HG03039 (cell line): ENCODE data around the gene HTR3B.
"Not testable (repeated sequence)": the region's sequence is repeated elsewhere in the genome, so short reads cannot be mapped to it uniquely, and the experiment has no call there.

Experiments
- ATAC-seq: cut with Tn5 transposase; IDR thresholded peaks from one replicate; pipeline ENCODE4 v1.9.1; 2021; ENCODE audit warnings: mild to moderate bottlenecking, moderate library complexity; ENCODE audit not compliant: unreplicated experiment

Gene HTR3B

DNA sequence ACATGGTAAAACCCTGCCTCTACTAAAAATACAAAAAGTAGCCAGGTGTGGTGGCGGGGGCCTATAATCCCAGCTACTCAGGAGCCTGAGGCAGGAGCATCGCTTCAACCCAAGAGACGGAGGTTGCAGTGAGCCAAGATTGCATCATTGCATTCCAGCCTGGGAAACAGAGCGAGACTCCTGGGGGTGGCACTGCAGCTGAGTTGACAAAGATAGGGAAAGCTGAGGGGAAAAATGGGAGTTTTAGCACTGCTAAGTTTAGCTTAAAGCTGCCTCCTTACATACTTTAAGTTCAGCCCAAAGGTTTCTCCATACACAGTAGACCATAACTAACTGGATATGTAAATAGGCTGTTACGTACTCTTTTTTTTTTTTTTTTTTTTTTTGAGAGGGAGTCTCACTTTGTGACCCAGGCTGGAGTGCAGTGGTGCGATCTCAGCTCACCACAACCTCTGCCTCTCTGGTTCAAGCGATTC is 20.2 kb upstream of the HTR3B start:
- ATAC-seq, result no peak

DNA sequence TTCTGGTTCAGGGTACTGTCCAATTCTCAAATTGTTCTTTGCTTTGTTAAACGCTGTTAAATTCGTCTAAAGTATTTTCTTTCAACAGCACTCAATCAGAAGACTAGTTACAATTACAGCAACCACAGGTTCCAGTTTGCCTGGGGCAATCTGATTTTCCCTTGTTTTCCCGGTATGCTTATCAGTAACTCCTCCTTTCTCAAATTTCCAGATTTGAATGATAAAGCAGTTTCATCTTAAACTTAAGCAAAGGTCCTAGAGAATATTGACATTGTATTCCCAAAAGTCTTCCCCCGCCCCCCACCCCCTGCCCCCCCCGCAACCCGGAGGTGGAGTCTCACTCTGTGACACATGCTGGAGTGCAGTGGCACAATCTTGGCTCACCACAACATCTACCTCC is 18.7 kb upstream of the HTR3B start:
- ATAC-seq, result no peak

DNA sequence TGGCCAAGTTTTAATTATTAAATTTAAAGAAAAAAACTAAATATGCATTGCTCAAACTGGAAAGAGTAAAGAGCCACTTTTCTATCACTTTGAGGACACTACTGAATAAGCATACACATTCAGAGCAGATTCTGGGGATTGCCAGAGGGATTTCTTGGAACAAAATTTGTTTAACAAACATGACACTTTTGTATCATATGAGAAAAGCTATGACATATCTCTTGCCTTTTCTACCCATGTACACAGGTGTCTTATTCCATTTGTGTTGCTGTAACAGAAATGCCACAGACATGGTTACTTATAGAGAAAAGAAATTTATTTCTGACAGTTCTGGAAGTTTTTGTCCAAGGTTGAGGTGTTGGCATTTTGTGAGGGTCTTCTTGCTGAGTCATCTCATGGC is 15.7 kb upstream of the HTR3B start:
- ATAC-seq, result no peak

DNA sequence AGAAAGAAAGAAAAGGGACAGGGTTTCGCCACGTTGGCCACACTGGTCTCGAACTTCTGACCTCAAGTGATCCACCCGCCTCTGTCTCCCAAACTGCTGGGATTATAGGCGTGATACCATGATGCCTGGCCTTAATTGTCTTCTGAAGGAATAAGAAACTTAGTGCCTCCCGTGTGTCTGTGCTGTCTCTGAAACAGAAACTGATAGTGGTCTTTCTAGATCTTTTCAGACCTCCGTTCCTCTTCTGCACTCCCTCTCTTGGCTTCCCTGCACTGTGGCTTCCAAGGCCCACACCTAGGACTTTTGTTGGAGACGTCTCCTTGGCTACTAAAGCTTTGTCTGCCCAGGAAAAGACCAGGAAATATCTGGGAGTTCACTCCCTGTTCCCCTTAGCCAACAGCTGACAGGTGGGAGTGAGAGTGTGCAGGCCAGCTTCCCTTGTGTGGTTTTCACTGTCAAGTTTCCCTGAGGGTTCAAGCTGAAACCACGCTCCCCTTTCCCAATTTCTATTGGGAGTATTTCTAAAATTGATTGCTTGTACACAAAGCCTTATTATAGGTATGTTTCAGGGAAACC is 10.1 kb upstream of the HTR3B start:
- ATAC-seq, result no peak

DNA sequence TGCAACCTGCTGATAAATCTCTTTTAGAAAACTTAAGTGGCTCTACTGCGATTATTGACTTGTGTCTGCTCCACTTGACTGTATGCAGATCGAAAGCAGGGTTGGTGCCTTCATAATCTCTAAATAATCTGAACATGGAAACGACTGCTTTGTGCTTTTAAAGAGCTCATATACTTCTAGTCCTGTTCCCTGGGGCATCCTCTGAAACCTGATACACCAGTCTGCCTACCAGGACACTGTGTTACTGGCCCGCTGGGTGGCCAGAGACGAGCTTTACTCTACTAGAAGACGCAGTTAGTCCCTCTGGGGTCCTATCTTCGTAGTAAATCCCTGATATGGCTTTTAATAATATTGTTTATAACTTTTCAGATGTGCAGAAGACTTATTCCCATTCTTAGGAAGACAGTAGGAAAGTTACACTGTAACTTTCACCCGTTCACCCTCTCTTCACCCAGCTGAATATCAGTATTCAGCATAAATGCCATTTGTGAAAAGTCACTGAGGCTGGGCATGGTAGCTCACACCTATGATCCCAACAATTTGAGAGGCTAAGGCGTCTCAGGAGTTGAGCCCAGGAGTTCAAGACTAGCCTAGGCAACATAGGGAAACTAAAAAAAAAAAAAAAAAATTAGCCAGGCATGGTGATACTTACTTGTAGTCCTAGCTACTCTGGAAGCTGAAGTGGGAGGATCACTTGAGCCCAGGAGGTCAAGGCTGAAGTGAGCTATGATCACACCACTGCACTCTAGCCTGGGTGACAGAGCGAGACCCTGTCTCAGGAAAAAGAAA is 9.0 kb upstream of the HTR3B start:
- no peak for ATAC-seq

DNA sequence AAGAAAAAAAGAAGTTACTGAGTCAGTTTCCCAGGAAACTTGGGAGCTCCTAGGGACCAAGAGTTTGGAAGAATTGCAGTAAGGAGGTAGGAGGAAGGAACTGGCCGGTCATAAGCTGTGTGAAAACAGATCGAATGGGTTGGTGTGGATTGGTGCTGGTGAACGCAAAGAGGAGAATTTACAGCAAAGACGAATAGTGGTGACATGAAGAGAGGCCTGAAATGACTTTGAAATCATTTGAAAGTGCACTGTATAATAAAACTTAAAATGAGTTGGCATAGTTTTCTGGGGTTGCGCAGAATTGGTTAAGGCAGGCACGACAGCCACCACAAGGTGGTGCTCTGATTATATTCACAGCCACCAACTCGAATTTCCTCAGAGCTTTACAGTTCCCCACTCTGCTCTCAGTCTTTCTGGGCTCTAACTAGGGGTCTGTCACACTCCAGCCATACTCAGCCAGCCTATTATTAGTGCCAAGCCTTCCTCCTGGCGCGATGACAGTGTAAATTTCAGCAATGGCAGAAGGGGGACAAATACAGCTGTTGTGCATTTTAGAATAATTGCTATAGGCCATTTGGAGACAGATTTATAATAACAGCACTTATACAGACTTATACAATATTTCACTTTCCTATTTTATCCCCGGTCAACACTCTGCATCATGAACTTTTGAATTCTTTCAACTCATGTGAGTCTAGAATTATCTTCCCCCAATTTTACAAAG is 8.3 kb upstream of the HTR3B start:
- ATAC-seq, result no peak

DNA sequence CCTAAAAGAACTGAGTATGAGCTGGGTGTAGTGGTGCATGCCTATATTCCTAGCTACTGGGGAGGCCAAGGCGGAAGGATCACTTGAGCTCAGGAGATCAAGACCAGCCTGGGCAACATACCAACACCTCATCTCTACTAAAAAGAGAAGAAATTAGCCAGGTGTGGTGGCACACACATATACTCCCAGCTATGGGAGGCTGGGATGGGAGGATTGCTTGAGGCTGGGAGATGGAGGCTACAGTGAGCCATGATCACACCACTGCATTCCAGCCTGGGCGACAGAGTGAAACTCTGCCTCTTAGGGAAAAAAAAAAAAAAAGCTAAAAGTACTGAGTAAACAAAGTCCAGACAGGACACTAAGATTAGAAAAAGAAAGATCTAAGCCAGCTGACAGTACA is 3.5 kb upstream of the HTR3B start:
- no peak for ATAC-seq

DNA sequence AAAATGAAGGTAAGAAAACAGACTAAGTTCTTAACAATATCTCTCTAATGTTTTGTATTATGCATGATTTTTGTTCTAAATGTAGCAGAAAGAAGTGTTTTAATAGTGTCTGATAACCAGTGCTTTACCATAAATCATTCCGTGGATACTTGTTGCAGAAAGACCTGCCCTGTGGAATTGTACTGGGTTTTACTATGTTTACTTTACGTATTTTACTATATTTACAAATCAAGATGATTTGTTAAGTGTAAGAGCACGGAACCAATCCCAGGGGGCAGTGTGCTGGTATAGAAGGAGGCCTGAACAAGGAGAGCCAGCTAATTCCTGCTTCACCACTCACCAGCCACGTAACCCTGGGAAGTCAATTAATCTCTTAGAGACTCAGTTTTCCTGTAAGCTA is 1.4 kb downstream of the HTR3B start:
- no peak for ATAC-seq

DNA sequence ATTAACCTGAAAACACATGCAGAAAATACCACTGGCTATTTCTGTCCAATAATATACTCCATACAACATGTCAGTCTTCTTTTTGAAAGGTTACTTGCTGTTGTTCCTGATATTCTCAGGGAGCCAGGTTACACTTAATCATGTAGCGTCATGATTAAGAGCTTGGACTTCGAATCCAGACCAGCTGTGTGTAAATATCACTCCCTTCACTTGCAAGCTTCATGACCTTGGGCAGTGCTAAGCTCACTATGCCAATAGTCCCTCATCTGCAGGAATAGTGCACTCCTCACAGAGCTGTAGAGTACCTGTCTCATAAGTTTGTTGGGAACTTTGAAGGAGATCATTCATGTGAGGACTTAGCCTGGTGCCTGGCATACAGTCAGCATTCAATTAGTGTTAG is 1.9 kb downstream of the HTR3B start:
- no peak for ATAC-seq

DNA sequence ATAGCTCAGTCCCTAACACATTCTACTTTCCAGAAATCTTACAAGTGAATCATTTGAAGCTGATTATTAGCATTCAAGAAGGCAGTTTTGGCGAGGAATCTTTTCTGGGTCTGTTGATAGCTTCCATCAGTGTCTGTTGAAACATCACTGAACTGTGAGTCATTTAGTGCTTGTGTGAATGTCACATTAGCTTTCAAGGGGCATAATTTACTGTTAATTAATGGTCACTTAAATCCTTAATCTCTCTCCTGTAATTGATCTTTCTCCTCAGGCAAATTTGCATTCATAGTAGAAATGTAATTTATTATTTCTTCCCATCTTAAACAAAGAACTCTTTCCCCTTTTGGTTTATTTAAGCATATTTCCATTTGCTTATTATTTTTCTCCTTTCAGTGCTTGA is 2.6 kb downstream of the HTR3B start:
- ATAC-seq, result no peak

DNA sequence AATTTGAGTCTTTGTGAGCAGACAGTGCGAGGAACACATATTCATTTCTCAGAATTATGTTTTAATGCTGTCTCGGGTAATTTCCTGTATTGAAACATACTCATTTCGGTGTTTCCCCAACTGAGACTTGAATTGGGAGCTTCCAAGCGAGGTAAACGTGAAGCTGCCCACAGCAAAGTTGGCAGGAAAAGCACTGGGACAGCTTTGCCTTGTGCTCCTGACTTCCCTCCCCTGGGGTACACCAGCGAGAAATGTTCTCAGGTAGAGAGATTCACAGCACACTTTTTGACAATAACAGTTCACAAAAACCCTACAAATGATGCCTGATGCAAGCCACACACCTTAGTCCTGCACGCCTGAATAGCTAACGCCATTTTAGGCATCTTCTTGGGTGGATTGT is 3.1 kb downstream of the HTR3B start:
- ATAC-seq, result no peak

DNA sequence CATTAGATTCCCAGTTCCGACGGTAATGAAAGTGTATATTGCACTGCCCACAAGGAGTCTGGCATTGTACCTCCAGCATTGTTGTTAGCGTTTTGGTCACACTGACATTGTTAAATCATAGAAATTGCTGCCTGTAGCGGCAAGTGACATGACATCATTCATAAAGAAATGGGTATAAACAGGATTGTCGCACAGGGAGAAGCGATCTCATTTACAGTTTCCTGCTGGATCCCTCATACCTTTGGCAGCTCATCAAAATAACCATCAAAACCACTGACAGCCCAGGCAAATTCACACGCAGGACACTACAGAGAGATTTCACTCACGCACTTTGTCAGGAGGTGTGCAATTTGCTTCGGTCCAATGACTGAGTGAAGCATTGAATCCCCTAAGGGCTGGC is 3.5 kb downstream of the HTR3B start:
- ATAC-seq, result no peak

DNA sequence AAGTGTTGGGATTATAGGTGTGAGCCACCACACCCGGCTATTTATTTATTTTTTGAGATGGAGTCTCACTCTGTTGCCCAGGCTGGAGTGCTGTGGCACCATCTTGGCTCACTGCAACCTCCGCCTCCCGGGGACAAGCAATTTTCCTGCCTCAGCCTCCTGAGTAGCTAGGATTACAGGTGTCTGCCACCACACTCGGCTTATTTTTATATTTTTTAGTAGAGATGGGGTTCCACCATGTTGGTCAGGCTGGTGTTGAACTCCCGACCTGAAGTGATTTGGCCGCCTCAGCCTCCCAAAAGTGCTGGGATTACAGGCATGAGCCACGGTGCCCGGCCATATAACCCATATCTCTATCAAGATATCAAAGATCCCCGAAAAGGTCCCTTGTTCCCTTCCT is 6.9 kb downstream of the HTR3B start:
- not testable (repeated sequence) for ATAC-seq

DNA sequence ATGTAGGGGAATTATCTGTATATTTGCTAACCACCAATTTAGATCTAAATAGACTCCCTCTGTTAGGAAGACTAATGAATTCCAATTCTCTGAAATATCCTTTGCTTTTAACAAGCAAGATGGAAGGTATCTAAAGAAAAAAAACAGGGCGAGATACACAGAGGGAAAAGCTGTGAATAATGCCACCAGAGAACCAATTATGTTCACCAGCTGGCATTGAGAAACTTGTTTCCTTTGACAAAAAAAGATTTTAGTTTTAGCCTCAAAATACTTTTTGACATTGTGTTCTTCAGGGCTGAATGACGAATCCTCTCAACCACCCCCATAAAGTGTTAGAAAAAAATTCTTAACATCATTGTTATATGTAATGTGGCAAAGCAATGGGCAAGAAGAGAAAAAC is 19.0 kb downstream of the HTR3B start:
- no peak for ATAC-seq

DNA sequence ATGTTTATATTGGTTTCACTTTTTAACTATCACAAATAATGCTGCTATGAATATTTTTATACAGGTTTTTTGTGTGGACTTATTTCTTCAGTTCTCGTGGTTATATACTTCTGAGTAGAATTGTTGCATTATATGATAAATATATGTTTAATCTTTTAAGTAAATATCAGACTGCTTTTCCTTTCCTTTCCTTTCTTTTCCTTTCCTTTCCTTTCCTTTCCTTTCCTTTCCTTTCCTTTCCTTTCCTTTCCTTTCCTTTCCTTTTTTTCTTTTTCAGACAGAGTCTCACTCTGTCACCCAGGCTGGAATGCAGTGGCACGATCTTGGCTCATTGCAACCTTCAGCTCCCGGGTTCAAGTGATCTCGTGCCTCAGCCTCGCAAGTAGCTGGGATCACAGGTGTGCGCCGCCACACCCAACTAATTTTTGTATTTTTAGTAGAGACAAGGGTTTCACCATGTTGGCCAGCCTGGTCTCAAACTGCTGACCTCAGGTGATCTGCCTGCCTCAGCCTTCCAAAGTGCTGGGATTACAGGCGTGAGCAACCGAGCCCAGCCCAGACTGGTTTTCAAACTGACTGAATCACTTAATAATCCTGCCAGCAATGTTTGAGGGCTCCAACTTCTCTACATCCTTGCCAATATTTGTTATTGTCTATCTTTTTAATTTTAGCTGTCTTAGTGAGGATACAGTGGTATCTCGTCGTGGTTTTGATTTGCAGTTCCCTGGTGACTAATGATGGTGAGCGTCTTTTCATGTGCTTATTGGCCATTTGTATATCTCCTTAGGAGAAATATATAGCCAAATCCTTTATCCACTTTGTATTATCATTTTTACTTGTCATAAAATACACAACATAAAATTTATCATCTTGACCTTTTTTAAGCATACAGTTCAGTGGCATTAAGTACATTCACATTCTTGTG is 21.9 kb downstream of the HTR3B start:
- ATAC-seq, result no peak

DNA sequence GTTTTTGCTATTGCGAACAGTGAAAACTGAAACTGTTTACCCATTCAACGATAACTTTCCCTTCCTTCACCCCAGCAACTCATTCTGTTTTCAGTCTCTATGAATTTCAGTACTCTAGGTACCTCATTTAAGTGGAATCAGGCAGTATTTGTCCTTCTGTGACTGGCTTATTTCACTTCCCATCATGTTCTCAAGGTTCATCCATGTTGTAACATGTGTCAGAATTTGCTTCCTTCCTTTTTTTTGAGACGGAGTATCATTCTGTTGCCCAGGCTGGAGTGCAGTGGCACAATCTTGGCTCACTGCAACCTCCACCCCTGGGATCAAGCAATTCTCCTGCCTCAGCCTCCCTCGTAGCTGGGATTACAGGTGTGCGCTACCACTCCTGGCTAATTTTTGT is 23.7 kb downstream of the HTR3B start:
- ATAC-seq, result no peak

DNA sequence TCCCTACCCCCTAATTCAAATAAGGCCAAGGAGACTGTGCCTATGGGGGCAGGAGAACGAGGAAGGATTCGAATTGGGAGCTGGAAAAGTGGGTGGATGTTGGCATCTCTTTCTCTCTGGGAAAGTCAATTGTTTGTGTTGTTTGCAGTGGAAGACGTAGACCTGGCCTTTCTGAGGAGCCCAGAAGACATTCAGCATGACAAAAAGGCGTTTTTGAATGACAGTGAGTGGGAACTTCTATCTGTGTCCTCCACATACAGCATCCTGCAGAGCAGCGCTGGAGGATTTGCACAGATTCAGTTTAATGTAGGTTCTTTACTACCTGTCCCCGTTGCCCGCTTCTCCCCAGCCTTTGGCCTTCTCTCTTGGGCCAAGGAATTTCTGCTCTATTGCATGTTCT is 28.2 kb downstream of the HTR3B start:
- no peak for ATAC-seq

DNA sequence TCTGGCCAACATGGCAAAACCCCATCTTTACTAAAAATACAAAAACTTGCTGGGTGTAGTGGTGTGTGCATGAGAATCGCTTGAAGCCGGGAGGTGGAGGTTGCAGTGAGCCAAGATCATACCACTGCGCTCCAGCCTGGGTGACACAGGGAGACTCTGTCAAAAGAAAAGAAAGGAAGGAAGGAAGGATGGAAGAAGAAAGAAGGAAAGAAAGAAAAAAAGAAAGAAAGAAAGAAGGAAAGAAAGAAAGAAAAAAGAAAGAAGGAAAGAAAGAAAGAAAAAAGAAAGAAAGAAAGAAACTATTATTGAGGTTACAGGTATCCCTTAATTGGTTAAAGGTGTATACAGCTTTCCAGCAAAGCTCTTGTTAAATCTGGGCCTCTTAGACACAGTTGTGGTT is 29.6 kb downstream of the HTR3B start:
- ATAC-seq, result not testable (repeated sequence)

DNA sequence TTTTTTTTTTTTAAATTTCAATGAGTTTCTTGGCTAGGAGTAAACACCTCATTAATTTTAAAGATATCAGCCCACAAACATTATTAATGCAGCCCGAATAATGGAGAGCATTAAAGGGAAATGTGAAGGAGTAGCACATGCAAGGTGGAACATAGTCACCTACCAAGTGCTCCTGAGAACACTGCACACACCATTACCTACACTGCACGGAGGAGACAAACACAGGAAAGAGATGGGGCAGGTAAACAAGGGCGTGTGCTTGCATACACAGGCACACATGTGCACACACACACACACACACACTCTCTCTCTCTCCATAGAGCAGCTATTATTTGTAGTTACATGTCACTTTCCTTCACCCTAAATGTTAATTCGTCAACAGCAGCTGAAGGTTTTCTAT is 30.2 kb downstream of the HTR3B start:
- no peak for ATAC-seq

DNA sequence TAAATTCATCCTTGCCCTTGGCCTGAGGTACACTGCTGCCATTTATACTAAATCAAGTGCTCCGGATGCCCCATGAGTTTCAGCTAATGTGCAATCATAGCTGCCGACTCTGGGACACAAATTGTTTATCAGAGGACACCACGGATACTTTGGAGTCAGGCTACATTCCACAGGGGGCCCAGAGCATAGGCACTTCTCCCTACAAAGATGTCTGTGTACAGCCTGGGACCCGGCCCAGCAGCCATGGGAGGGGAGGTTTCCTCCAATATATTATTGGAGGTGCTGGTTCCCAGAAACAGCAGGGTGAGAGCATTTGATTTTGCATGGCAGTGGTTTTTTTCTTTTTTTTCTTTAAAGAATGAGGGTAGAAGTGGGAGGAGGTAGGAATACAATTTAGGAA is 31.3 kb downstream of the HTR3B start:
- no peak for ATAC-seq

DNA sequence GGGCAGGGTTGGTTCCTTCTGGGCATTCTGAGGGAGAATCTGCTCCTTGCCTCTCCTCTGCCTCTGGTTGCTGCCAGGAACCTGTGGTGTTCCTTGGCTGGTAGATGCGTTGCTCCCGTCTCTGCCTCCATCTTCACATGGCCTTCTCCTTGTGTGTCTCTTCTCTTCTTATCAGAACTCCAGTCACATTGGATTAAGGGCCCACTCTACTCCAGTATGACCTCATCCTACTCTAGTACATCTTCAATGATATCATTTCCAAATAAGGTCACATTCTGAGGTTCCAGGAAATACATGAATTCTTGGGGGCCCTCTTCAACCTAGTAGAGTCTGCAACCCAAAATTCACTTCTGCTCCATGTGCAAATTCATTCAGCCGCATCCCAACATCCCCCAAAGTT is 33.3 kb downstream of the HTR3B start:
- no peak for ATAC-seq
